ENCODE results near the gene ARHGAP22.
A peak's percentile ranks its signal among the peaks of the same experiment; 100 is the strongest.

ARHGAP22 gene

GRCh38 chr10:48550071-48550691 lies 54.7 kb downstream of the ARHGAP22 start:
- TF ChIP-seq GATA2 (IDR thresholded peaks at IDR 0.05; ENCODE audit: low read depth, low read length) (no peak), GATA3 (IDR thresholded peaks at IDR 0.05; ENCODE audit: low read depth, low read length) (no peak)

GRCh38 chr10:48549236-48549635 lies 55.6 kb downstream of the ARHGAP22 start:
- no peak for TF ChIP-seq GATA3 (IDR thresholded peaks at IDR 0.05; ENCODE audit: low read depth, low read length)
- no peak for TF ChIP-seq GATA2 (IDR thresholded peaks at IDR 0.05; ENCODE audit: low read depth, low read length)

- TF ChIP-seq GATA3 (IDR thresholded peaks at IDR 0.05; ENCODE audit: low read depth, low read length) (no peak), GATA2 (IDR thresholded peaks at IDR 0.05; ENCODE audit: low read depth, low read length) (no peak)
Measured at GRCh38 chr10:48548531-48549135, 56.2 kb downstream of the ARHGAP22 start.

GRCh38 chr10:48547981-48548380 lies 56.9 kb downstream of the ARHGAP22 start:
- TF ChIP-seq GATA3 (IDR thresholded peaks at IDR 0.05; ENCODE audit: low read depth, low read length) (no peak), GATA2 (IDR thresholded peaks at IDR 0.05; ENCODE audit: low read depth, low read length) (no peak)

- TF ChIP-seq GATA2 (IDR thresholded peaks at IDR 0.05; ENCODE audit: low read depth, low read length) (no peak), GATA3 (IDR thresholded peaks at IDR 0.05; ENCODE audit: low read depth, low read length) (no peak)
Measured at GRCh38 chr10:48547061-48547895, 57.6 kb downstream of the ARHGAP22 start.

- TF ChIP-seq GATA3 (IDR thresholded peaks at IDR 0.05; ENCODE audit: low read depth, low read length): no peak
- TF ChIP-seq GATA2 (IDR thresholded peaks at IDR 0.05; ENCODE audit: low read depth, low read length): peak; percentile 39; the same call in 1 of the 2 replicates
Measured at GRCh38 chr10:48545462-48546145, 59.3 kb downstream of the ARHGAP22 start.

GRCh38 chr10:48543182-48543844 lies 61.6 kb downstream of the ARHGAP22 start:
- TF ChIP-seq GATA2 (IDR thresholded peaks at IDR 0.05; ENCODE audit: low read depth, low read length) (no peak), GATA3 (IDR thresholded peaks at IDR 0.05; ENCODE audit: low read depth, low read length) (no peak)

GRCh38 chr10:48542471-48543181 lies 62.2 kb downstream of the ARHGAP22 start:
- TF ChIP-seq GATA2 (IDR thresholded peaks at IDR 0.05; ENCODE audit: low read depth, low read length) (no peak), GATA3 (IDR thresholded peaks at IDR 0.05; ENCODE audit: low read depth, low read length) (no peak)

- TF ChIP-seq GATA2 (IDR thresholded peaks at IDR 0.05; ENCODE audit: low read depth, low read length) (no peak), GATA3 (IDR thresholded peaks at IDR 0.05; ENCODE audit: low read depth, low read length) (no peak)
Measured at GRCh38 chr10:48541144-48541795, 63.6 kb downstream of the ARHGAP22 start.

- TF ChIP-seq GATA2 (IDR thresholded peaks at IDR 0.05; ENCODE audit: low read depth, low read length) (no peak), GATA3 (IDR thresholded peaks at IDR 0.05; ENCODE audit: low read depth, low read length) (no peak)
Measured at GRCh38 chr10:48538611-48539010, 66.3 kb downstream of the ARHGAP22 start.

- no peak for TF ChIP-seq GATA3 (IDR thresholded peaks at IDR 0.05; ENCODE audit: low read depth, low read length)
- no peak for TF ChIP-seq GATA2 (IDR thresholded peaks at IDR 0.05; ENCODE audit: low read depth, low read length)
Measured at GRCh38 chr10:48536916-48537890, 67.7 kb downstream of the ARHGAP22 start.

- TF ChIP-seq GATA3 (IDR thresholded peaks at IDR 0.05; ENCODE audit: low read depth, low read length) (no peak), GATA2 (IDR thresholded peaks at IDR 0.05; ENCODE audit: low read depth, low read length) (no peak)
Measured at GRCh38 chr10:48536156-48536500, 68.7 kb downstream of the ARHGAP22 start.
